A549 (cell line): ENCODE measurements around the gene PTCH2.

ENCODE experiments used
- EP300 ChIP-seq, 2 experiments: fragments of >200 bp; sonication (Bioruptor Twin); formaldehyde crosslinking; IDR thresholded peaks; 2 replicates in 1 of 2; 3 replicates in 1 of 2; pipeline ENCODE4 v1.6.1; 2016 to 2017
- POLR2A ChIP-seq: IDR thresholded peaks from 2 replicates; pipeline ENCODE4 v1.6.1; 2012; ENCODE audit warnings: mild to moderate bottlenecking, low read length
- TF ChIP-seq, protein P1 (sequence below): fragments of >200 bp; sonication (Bioruptor Twin); formaldehyde crosslinking; IDR thresholded peaks from 3 replicates; pipeline ENCODE4 v1.5.1; 2016

DNA sequence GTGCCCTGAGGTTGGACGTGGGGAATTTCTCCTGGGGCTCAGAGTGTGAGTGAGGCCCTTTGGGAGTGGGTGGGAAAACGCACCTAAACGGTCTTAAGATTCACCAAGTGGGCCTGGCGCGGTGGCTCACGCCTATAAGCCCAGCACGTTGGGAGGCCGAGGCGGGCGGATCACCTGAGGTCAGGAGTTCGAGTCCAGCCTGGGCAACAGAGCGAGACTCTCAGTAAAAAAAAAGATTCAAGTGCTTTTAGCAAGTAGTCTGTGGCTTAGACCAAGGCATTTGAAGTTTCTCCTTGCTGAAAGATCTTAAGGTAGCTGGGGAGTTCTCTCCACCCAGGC lies 66.4 kb downstream of the PTCH2 start:
- TF ChIP-seq, protein P1, sequence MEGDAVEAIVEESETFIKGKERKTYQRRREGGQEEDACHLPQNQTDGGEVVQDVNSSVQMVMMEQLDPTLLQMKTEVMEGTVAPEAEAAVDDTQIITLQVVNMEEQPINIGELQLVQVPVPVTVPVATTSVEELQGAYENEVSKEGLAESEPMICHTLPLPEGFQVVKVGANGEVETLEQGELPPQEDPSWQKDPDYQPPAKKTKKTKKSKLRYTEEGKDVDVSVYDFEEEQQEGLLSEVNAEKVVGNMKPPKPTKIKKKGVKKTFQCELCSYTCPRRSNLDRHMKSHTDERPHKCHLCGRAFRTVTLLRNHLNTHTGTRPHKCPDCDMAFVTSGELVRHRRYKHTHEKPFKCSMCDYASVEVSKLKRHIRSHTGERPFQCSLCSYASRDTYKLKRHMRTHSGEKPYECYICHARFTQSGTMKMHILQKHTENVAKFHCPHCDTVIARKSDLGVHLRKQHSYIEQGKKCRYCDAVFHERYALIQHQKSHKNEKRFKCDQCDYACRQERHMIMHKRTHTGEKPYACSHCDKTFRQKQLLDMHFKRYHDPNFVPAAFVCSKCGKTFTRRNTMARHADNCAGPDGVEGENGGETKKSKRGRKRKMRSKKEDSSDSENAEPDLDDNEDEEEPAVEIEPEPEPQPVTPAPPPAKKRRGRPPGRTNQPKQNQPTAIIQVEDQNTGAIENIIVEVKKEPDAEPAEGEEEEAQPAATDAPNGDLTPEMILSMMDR: no peak
- TF ChIP-seq POLR2A: no peak
- no peak for TF ChIP-seq EP300 (IDR thresholded peaks at IDR 0.05)
